SK-N-SH (cell line): Measurements from ENCODE around the gene OPCML. TPM values are rescaled to one million over a fixed set of nuclear protein-coding genes. Genes with fewer than 3 reads are reported as not detected.

Experiments used
- CTCF ChIA-PET: fragments of 300-600, 350-600 bp; formaldehyde crosslinking; extraction: SDS; loops from one replicate; lab custom pipeline; 2021; lab: Yijun Ruan, JAX
- POLR2A ChIA-PET: fragments of 350-600 bp; sonication (Branson Sonifier 250); formaldehyde crosslinking; extraction: SDS; loops from one replicate; lab custom pipeline; 2020; ENCODE audit warnings: antibody characterized with exemption, inconsistent platforms; lab: Yijun Ruan, JAX
- DNase-seq: peaks from one replicate; pipeline ENCODE4 v3.0.0; 2012
- H2AFZ ChIP-seq: fragments of 200-600 bp; sonication (generic); 2 replicates; pipeline ENCODE4 v1.8.1; 2016; ENCODE audit warnings: antibody characterized with exemption, mild to moderate bottlenecking, low read depth
- H3F3A ChIP-seq: fragments of 200-600 bp; sonication (generic); replicated peaks from 2 replicates; pipeline ENCODE3; 2016; ENCODE audit warnings: antibody characterized with exemption, mild to moderate bottlenecking; ENCODE audit not compliant: insufficient read depth
- H3K27ac ChIP-seq, 2 experiments: fragments of 200-500 bp in 1 of 2; fragments of 200-600 bp in 1 of 2; sonication (Bioruptor generic) in 1 of 2; sonication (generic), shearing (Covaris generic) in 1 of 2; 2 replicates each; pipeline versions ENCODE4 v1.5.1 to v1.6.1; 2014 to 2016; ENCODE audit warnings: low read depth in 2 of 2, inconsistent platforms in 1 of 2, low read length in 1 of 2, mild to moderate bottlenecking in 1 of 2, mixed read lengths in 1 of 2
- H3K27me3 ChIP-seq: fragments of 200-600 bp; sonication (generic), shearing (Covaris generic); 2 replicates; pipeline ENCODE4 v1.6.1; 2016; ENCODE audit warnings: mixed run types; ENCODE audit not compliant: insufficient read depth
- H3K36me3 ChIP-seq, 2 experiments: fragments of 200-500 bp in 1 of 2; fragments of 200-600 bp in 1 of 2; sonication (Bioruptor generic) in 1 of 2; sonication (generic) in 1 of 2; replicated peaks in 1 of 2; 2 replicates each; pipeline versions ENCODE3 to v1.5.1; 2014 to 2016; ENCODE audit warnings: low read length in 1 of 2, mild to moderate bottlenecking in 1 of 2; ENCODE audit not compliant: insufficient read depth in 2 of 2, control insufficient read depth in 1 of 2
- H3K4me1 ChIP-seq, 2 experiments: fragments of 200-500 bp in 1 of 2; fragments of 200-600 bp in 1 of 2; sonication (Bioruptor generic) in 1 of 2; sonication (generic), shearing (Covaris generic) in 1 of 2; 2 replicates each; pipeline versions ENCODE4 v1.5.1 to v1.6.1; 2014 to 2016; ENCODE audit warnings: low read depth in 1 of 2, low read length in 1 of 2, mixed run types in 1 of 2; ENCODE audit not compliant: insufficient read depth in 2 of 2, control insufficient read depth in 1 of 2
- H3K4me2 ChIP-seq: fragments of 200-600 bp; sonication (generic), shearing (Covaris generic); 2 replicates; pipeline ENCODE4 v1.6.1; 2017; ENCODE audit warnings: mixed run types
- H3K4me3 ChIP-seq, 2 experiments: fragments of 200-500 bp in 1 of 2; fragments of 200-600 bp in 1 of 2; sonication (Bioruptor generic) in 1 of 2; sonication (generic), shearing (Covaris generic) in 1 of 2; 2 replicates each; pipeline versions ENCODE4 v1.5.1 to v1.8.1; 2014 to 2016; ENCODE audit warnings: low read depth in 2 of 2, inconsistent platforms in 1 of 2, low read length in 1 of 2, mild to moderate bottlenecking in 1 of 2, mixed read lengths in 1 of 2, moderate library complexity in 1 of 2
- H3K79me2 ChIP-seq: fragments of 200-600 bp; sonication (generic); 2 replicates; pipeline ENCODE4 v1.8.1; 2017; ENCODE audit warnings: mild to moderate bottlenecking; ENCODE audit not compliant: insufficient read depth
- H3K9ac ChIP-seq: fragments of 200-600 bp; sonication (generic); 2 replicates; pipeline ENCODE4 v1.6.1; 2017; ENCODE audit warnings: mixed run types
- H3K9me2 ChIP-seq: fragments of 200-600 bp; sonication (generic); 2 replicates; pipeline ENCODE4 v1.6.1; 2017; ENCODE audit warnings: mixed run types
- H3K9me3 ChIP-seq: fragments of 200-600 bp; sonication (generic); 2 replicates; pipeline ENCODE4 v1.6.1; 2017; ENCODE audit warnings: mixed run types, mild to moderate bottlenecking, moderate library complexity
- H4K20me1 ChIP-seq: fragments of 200-600 bp; sonication (generic); 2 replicates; pipeline ENCODE4 v1.6.1; 2017; ENCODE audit warnings: mild to moderate bottlenecking, mixed run types; ENCODE audit not compliant: insufficient read depth
- EZH2phosphoT487 ChIP-seq: fragments of 200-600 bp; sonication (generic); IDR thresholded peaks from 2 replicates; pipeline ENCODE4 v1.6.1; 2017; ENCODE audit warnings: low read depth, mixed run types, mild to moderate bottlenecking, antibody characterized with exemption, moderate library complexity, borderline replicate concordance
- FOXJ3 ChIP-seq: sonication (generic); formaldehyde crosslinking; IDR thresholded peaks from 2 replicates; pipeline ENCODE4 v1.5.1; 2020; ENCODE audit warnings: mild to moderate bottlenecking, missing genetic modification reagents
- FOXM1 ChIP-seq: IDR thresholded peaks from 2 replicates; pipeline ENCODE4 v1.4.0; 2012; ENCODE audit warnings: low read depth, mild to moderate bottlenecking
- GATA2 ChIP-seq: sonication (generic); formaldehyde crosslinking; IDR thresholded peaks from 2 replicates; pipeline ENCODE4 v1.5.0; 2020; ENCODE audit warnings: mild to moderate bottlenecking, missing genetic modification reagents
- MAX ChIP-seq: IDR thresholded peaks from 2 replicates; pipeline ENCODE4 v1.4.0; 2012; ENCODE audit warnings: low read depth
- NRF1 ChIP-seq: IDR thresholded peaks from 2 replicates; pipeline ENCODE4 v1.6.1; 2012; ENCODE audit warnings: low read depth, mild to moderate bottlenecking, low read length
- RAD21 ChIP-seq: IDR thresholded peaks from 2 replicates; pipeline ENCODE4 v1.6.1; 2012; ENCODE audit warnings: mild to moderate bottlenecking, low read length
- RFX5 ChIP-seq: IDR thresholded peaks from 2 replicates; pipeline ENCODE4 v1.6.1; 2012; ENCODE audit warnings: mild to moderate bottlenecking, improper control_type of control experiment, low read length
- SIN3A ChIP-seq: IDR thresholded peaks from 2 replicates; pipeline ENCODE4 v1.6.1; 2012; ENCODE audit warnings: low read depth, mild to moderate bottlenecking, low read length, moderate library complexity, borderline replicate concordance
- SMC3 ChIP-seq: IDR thresholded peaks from 2 replicates; pipeline ENCODE4 v1.6.1; 2012; ENCODE audit warnings: low read depth, low read length, improper control_type of control experiment
- TCF12 ChIP-seq: IDR thresholded peaks from 2 replicates; pipeline ENCODE4 v1.4.0; 2012
- USF2 ChIP-seq: fragments of 150-350 bp; IDR thresholded peaks from 2 replicates; pipeline ENCODE4 v1.6.1; 2017; ENCODE audit warnings: antibody characterized with exemption, low read length, low read depth, borderline replicate concordance
- WGBS: methylation state at CpG from one replicate; pipeline ENCODE4 v1.1.6; 2017; ENCODE audit warnings: low lambda C conversion rate; 5-methylcytosine and 5-hydroxymethylcytosine counted together
- polyA plus RNA-seq, 3 experiments: library from polyadenylated mRNA; depleted of rRNA; stranded (reverse); fragments of >200 nt; gene quantifications; 2 replicates each; pipeline ENCODE4 v1.2.3, GENCODE V29; 2012
- TF ChIP-seq, protein P1 (sequence below): IDR thresholded peaks from 2 replicates; pipeline ENCODE4 v1.4.0; 2012; ENCODE audit warnings: low read depth, borderline replicate concordance
- TF ChIP-seq, protein P2 (sequence below): IDR thresholded peaks from 2 replicates; pipeline ENCODE4; 2012
- TF ChIP-seq, protein P3 (sequence below): fragments of 200-600 bp; sonication (generic); IDR thresholded peaks from 2 replicates; pipeline ENCODE4 v1.6.1; 2017; ENCODE audit warnings: antibody characterized with exemption, mild to moderate bottlenecking, moderate library complexity

The OPCML gene
- polyA plus RNA-seq, 1 of the 3 experiments (the other 2 are of a cell fraction), result not detected

- ChIA-PET CTCF (interaction anchor here (1.0 to 3.6 kb wide), 3 partner anchors 14 to 17 kb away, joined by 4 to 17 read pairs (median 4); no protein-coding TSS in a partner anchor), POLR2A (no interaction called here)
- Histone ChIP-seq H3K27ac (no peak overlapping the region), H3K9ac (no peak overlapping the region), H3K4me2 (no peak overlapping the region), H3K4me1 (no peaks in the 10 kb centered on the region), H3F3A (no peaks in the 10 kb centered on the region), H3K9me3 (peaks cover 10% of the 10 kb centered on the region; the same call in 1 of the 2 replicates), H2AFZ (no peak overlapping the region), H3K4me3 (no peak overlapping the region), H3K79me2 (no peaks in the 10 kb centered on the region), H3K27me3 (no peaks in the 10 kb centered on the region), H3K9me2 (no peaks in the 10 kb centered on the region), H4K20me1 (no peaks in the 10 kb centered on the region), H3K36me3 (no peaks in the 10 kb centered on the region)
- TF ChIP-seq, protein P1, sequence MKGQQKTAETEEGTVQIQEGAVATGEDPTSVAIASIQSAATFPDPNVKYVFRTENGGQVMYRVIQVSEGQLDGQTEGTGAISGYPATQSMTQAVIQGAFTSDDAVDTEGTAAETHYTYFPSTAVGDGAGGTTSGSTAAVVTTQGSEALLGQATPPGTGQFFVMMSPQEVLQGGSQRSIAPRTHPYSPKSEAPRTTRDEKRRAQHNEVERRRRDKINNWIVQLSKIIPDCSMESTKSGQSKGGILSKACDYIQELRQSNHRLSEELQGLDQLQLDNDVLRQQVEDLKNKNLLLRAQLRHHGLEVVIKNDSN, result no peak
- TF ChIP-seq, protein P2, sequence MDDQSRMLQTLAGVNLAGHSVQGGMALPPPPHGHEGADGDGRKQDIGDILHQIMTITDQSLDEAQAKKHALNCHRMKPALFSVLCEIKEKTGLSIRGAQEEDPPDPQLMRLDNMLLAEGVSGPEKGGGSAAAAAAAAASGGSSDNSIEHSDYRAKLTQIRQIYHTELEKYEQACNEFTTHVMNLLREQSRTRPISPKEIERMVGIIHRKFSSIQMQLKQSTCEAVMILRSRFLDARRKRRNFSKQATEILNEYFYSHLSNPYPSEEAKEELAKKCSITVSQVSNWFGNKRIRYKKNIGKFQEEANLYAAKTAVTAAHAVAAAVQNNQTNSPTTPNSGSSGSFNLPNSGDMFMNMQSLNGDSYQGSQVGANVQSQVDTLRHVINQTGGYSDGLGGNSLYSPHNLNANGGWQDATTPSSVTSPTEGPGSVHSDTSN, result no peak
- TF ChIP-seq, protein P3, sequence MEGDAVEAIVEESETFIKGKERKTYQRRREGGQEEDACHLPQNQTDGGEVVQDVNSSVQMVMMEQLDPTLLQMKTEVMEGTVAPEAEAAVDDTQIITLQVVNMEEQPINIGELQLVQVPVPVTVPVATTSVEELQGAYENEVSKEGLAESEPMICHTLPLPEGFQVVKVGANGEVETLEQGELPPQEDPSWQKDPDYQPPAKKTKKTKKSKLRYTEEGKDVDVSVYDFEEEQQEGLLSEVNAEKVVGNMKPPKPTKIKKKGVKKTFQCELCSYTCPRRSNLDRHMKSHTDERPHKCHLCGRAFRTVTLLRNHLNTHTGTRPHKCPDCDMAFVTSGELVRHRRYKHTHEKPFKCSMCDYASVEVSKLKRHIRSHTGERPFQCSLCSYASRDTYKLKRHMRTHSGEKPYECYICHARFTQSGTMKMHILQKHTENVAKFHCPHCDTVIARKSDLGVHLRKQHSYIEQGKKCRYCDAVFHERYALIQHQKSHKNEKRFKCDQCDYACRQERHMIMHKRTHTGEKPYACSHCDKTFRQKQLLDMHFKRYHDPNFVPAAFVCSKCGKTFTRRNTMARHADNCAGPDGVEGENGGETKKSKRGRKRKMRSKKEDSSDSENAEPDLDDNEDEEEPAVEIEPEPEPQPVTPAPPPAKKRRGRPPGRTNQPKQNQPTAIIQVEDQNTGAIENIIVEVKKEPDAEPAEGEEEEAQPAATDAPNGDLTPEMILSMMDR, result no peak
- no peak for TF ChIP-seq RAD21
- TF ChIP-seq MAX, result no peak
- DNase-seq, result no peak
- 12% methylated on average over 3 of the region's 3 CpGs for WGBS
Measured at GRCh38 chr11:132925825-132926469, 606.4 kb downstream of the OPCML start.

- Histone ChIP-seq H3K9me2 (no peaks in the 10 kb centered on the region), H3K4me1 (no peaks in the 10 kb centered on the region), H4K20me1 (no peaks in the 10 kb centered on the region), H3K4me3 (no peak overlapping the region), H3K9ac (no peak overlapping the region), H3K27ac (no peak overlapping the region), H2AFZ (no peak overlapping the region), H3K4me2 (no peak overlapping the region), H3F3A (no peaks in the 10 kb centered on the region), H3K36me3 (no peaks in the 10 kb centered on the region), H3K9me3 (no peaks in the 10 kb centered on the region), H3K27me3 (no peaks in the 10 kb centered on the region), H3K79me2 (no peaks in the 10 kb centered on the region)
- ChIA-PET CTCF (interaction anchor here (1.6 to 2.7 kb wide), 2 partner anchors 19 kb away, joined by 4 to 14 read pairs; no protein-coding TSS in a partner anchor), POLR2A (no interaction called here)
- 45% methylated on average over 6 of the region's 6 CpGs for WGBS
- no peak for DNase-seq
- TF ChIP-seq TCF12, result no peak
- TF ChIP-seq GATA2 (CRISPR knock-in tag), result no peak
- no peak for TF ChIP-seq FOXJ3 (CRISPR knock-in tag)
- TF ChIP-seq SMC3, result no peak
- TF ChIP-seq FOXM1, result no peak
- TF ChIP-seq, protein P1, result no peak
- no peak for TF ChIP-seq SIN3A
- TF ChIP-seq USF2, result no peak
- TF ChIP-seq EZH2phosphoT487, result no peak
- TF ChIP-seq, protein P3, result no peak
- TF ChIP-seq NRF1, result no peak
- TF ChIP-seq, protein P2, result no peak
- TF ChIP-seq MAX, result no peak
- TF ChIP-seq RFX5, result no peak
Measured at GRCh38 chr11:132921597-132921996, 610.7 kb downstream of the OPCML start.
